Lower leg skin (tissue), 4 donors: Measurements from ENCODE around the gene SKOR1. TPM values are rescaled to one million over a fixed set of nuclear protein-coding genes. Genes with fewer than 3 reads are reported as not detected.

ENCODE experiments used
- DNase-seq, 2 donors: peaks; one replicate each; pipeline ENCODE4 v3.0.0-alpha.2; 2019; ENCODE audit warnings: low spot score in 2 of 2
- H3K4me3 ChIP-seq: fragments of 200-600 bp; sonication (generic); 2 replicates; pipeline ENCODE4 v1.5.1; 2017; ENCODE audit warnings: mild to moderate bottlenecking, low read depth; ENCODE audit not compliant: poor library complexity, severe bottlenecking
- POLR2A ChIP-seq, 2 donors: fragments of 450-650 bp; IDR thresholded peaks; one replicate each; pipeline ENCODE4 v1.6.1; 2016 to 2017; ENCODE audit warnings: antibody characterized with exemption in 2 of 2, mild to moderate bottlenecking in 1 of 2, moderate library complexity in 1 of 2
- WGBS, 2 donors: methylation state at CpG; one replicate each; pipeline ENCODE4 v1.1.5; 2018; 5-methylcytosine and 5-hydroxymethylcytosine counted together
- intact Hi-C: fragments of 100-400 bp; cut with DNase I; formaldehyde crosslinking; loops from one replicate; pipeline ENCODE4 v1.15.0; 2023; ENCODE audit warnings: low total_unique reads
- total RNA-seq, 4 donors: library from RNA; depleted of rRNA; stranded (reverse); fragments of >200 nt; gene quantifications; one replicate each; pipeline ENCODE4 v1.1.0, GENCODE V29; 2016
- TF ChIP-seq, protein P1 (sequence below), 3 donors: fragments of 450-650 bp; IDR thresholded peaks; one replicate each; pipeline ENCODE4 v1.5.1; 2016; ENCODE audit warnings: antibody characterized with exemption in 3 of 3, mild to moderate bottlenecking in 3 of 3, moderate library complexity in 2 of 3

The SKOR1 gene
- total RNA-seq, 4 donors from 2014 or later: 1.2 to 2.2 (median 1.5) TPM; not detected in 1

DNA sequence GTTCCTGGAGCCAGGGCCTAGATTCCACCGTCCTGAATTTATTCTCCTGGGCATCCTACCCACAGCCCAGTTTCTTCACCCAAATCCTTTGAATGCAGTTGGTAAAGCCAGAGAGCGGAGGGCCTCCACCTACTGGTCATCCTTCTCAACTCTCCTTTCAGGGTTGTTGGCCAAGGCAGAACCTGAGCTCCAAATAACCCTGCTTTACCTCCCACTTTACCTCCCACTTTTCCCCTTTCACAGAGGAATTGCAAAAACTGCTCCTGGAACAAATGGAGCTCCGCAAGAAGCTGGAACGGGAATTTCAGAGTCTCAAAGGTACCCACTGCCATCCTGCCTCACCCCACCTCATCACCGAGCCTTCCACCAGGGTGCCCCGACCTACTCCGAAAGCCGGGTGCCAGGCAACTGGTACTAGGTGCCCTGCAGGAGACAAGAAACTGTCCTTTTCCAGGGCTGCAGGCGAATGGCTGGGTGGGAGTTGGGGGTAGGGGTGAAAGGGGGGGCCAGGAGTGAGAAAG lies 6.8 kb downstream of the SKOR1 start:
- H3K4me3 ChIP-seq: no peak overlapping the region
- intact Hi-C loops: loop anchor here (5.0 kb wide), 1 partner anchor 375 kb away; no protein-coding TSS in a partner anchor
- 58 to 63% methylated on average over 9 of the region's 9 CpGs for WGBS, 2 donors
- TF ChIP-seq POLR2A (IDR thresholded peaks at IDR 0.05): no peak
- TF ChIP-seq, protein P1, sequence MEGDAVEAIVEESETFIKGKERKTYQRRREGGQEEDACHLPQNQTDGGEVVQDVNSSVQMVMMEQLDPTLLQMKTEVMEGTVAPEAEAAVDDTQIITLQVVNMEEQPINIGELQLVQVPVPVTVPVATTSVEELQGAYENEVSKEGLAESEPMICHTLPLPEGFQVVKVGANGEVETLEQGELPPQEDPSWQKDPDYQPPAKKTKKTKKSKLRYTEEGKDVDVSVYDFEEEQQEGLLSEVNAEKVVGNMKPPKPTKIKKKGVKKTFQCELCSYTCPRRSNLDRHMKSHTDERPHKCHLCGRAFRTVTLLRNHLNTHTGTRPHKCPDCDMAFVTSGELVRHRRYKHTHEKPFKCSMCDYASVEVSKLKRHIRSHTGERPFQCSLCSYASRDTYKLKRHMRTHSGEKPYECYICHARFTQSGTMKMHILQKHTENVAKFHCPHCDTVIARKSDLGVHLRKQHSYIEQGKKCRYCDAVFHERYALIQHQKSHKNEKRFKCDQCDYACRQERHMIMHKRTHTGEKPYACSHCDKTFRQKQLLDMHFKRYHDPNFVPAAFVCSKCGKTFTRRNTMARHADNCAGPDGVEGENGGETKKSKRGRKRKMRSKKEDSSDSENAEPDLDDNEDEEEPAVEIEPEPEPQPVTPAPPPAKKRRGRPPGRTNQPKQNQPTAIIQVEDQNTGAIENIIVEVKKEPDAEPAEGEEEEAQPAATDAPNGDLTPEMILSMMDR (IDR thresholded peaks at IDR 0.05): no peak
- no peak for DNase-seq

DNA sequence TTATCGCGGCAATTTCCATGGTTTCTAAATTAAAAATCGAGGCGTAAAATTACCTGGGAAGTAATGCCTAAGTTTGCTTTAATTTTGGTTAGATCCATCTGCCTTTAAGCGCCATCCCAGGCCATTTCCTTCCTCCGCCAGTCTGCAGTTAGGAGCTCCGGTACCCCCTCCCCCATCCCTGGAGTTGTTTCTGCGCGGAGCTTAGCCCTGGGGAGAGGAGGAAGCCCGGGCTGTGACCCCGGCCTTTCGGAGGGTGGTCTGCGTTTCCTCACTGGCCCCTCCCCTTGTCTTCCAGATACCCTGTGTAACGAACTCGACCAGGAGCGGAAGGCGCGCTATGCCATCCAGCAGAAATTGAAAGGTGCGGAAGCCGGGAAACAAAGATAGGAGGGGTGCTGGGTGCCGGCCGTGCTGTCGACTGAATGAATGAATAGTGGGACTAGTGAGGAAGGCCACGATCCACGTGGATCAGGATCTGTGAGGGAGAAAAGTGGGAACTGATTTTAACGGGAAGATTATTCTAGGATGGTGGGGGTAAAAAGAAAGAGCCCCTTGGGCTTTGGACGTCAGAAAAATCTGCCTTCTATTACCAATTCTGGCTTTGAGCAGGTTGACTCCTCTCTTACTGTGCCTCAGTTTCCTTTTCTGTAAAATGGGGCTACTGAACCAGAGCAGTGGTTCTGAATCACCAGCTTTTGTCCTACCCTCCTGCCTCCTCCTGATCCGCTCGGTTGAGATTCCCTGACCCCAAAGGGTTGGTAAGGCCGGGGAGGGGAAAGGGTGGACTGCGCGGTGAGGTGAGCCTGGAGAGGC lies 7.8 kb downstream of the SKOR1 start:
- intact Hi-C loops: loop anchor here (5.0 kb wide), 1 partner anchor 376 kb away; no protein-coding TSS in a partner anchor
- TF ChIP-seq, protein P1 (IDR thresholded peaks at IDR 0.05): no peak
- no peak for TF ChIP-seq POLR2A (IDR thresholded peaks at IDR 0.05)
- WGBS, 2 donors: 11% methylated on average over 30 to 31 of the region's 32 CpGs

DNA sequence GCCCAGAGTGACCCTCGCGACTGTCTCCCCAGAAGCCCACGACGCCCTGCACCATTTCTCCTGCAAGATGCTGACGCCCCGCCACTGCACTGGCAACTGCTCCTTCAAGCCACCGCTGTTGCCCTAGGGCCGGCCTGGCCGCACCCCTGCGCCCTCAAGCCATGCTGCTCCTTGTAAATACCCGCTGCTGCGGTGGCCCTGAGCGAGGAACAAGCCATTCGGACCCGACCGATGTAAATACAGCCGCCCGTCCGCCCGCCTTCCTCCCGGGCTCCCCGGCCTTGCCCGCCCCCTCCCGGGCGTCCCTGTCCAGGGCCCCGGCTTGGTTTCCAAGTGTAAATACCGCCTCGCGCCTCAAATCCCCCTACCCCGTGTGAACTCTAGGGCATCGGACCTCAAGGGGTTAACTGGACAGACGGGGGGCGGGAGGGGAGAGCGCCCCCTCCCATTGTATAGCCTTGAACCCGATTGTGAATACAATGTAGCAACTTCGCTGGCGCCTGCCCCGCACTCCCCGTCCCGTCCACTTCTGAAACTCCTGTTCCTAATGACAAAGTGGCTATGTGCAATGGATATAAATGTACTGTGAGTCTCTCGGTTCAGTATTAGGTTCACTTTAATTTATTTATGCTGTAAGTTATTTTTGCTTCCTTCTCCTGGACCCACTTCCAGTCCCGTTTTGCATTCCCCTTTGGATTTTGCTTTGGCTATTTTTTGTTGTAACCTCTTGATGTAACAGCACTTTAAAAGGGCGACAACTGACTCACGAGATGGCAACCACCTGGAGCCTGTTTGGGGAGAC lies 8.6 kb downstream of the SKOR1 start:
- no peak overlapping the region for H3K4me3 ChIP-seq
- peak in 1 of 2 donors; percentile 89 for DNase-seq
- intact Hi-C loops: loop anchor here (5.0 kb wide), 1 partner anchor 377 kb away; no protein-coding TSS in a partner anchor
- 1 to 2% methylated on average over 35 to 37 of the region's 44 CpGs for WGBS, 2 donors
- no peak for TF ChIP-seq POLR2A (IDR thresholded peaks at IDR 0.05)
- TF ChIP-seq, protein P1 (IDR thresholded peaks at IDR 0.05): no peak

More for the DNA sequence above, 7.8 kb downstream of the SKOR1 start:
- H3K4me3 ChIP-seq: no peak overlapping the region
- no peak for DNase-seq

DNA sequence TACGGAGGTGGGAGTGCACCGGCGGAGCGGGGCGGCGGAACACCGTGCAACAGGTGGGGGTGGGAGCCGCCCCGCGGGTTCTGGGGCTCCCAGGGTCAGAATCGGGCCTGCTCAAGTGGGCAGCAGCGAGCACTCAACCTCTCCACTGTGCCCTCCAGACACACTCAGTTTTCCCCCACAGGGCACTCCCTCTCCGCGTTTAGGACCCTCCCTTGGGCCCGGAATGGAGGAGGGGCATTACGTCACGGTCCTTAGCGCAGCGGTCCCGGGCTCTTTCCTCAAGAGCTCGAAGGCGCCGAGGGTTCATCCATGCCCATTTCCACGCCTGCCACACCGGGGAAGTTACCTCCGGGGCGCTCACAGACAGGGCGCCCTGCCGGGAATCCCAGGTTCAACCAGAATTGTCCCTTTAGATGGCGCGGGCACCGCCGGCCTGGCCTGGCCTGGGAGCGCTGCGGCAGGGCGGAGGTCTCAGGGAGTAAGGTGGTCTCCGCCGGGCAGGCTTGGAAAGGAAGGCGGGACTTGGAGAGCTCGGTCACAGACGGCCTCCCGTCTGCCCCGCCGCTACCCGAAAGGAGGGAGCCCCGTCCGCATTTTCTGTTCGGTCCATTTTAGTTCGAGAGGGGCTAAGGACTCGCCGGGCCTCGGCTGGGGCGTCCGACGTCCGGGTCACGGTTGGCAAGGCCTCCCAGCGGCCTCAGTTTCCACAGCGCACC lies 9.4 kb downstream of the SKOR1 start:
- 1% methylated on average over 46 to 49 of the region's 59 CpGs for WGBS, 2 donors
- peak in 1 of 2 donors; percentile 88 for DNase-seq
- H3K4me3 ChIP-seq: peak overlapping the region; percentile 22
- TF ChIP-seq, protein P1 (IDR thresholded peaks at IDR 0.05): no peak
- no peak for TF ChIP-seq POLR2A (IDR thresholded peaks at IDR 0.05)
- intact Hi-C loops: loop anchor here (5.0 kb wide), 1 partner anchor 377 kb away; no protein-coding TSS in a partner anchor
